K562 (cell line): ENCODE results near the gene DUS3L. TPM values are rescaled to one million over a fixed set of nuclear protein-coding genes. Genes with fewer than 3 reads are reported as not detected.

Experiments used
- CUX1 ChIP-seq: fragments of 200-800 bp; sonication (Bioruptor generic); IDR thresholded peaks from 2 replicates; pipeline ENCODE4 v1.6.1; 2016; ENCODE audit warnings: missing genetic modification characterization, missing compliant biosample characterization
- CXXC5 ChIP-seq: fragments of 250-450 bp; sonication (Bioruptor Pico); IDR thresholded peaks from 2 replicates; pipeline ENCODE4 v1.8.0; 2022; ENCODE audit warnings: inconsistent platforms, mild to moderate bottlenecking, moderate library complexity
- ELF1 ChIP-seq: fragments of 200-800 bp; sonication (Bioruptor generic); IDR thresholded peaks from 2 replicates; pipeline ENCODE4 v1.6.1; 2016; ENCODE audit warnings: missing genetic modification characterization, missing compliant biosample characterization
- ETV1 ChIP-seq: fragments of 450-650 bp; conservative IDR thresholded peaks from 2 replicates; pipeline ENCODE4 v1.6.1; 2016; ENCODE audit warnings: missing genetic modification characterization, control low read depth, low read depth, missing compliant biosample characterization
- FOXP4 ChIP-seq: sonication (generic); formaldehyde crosslinking; IDR thresholded peaks from 2 replicates; pipeline ENCODE4 v1.8.0; 2022; ENCODE audit warnings: mild to moderate bottlenecking, missing genetic modification reagents, borderline replicate concordance
- MCM2 ChIP-seq: fragments of 450-650 bp; IDR thresholded peaks from 2 replicates; pipeline ENCODE4 v1.6.1; 2017; ENCODE audit warnings: low read depth, mild to moderate bottlenecking
- NR2C1 ChIP-seq, 2 experiments: fragments of 450-650 bp; IDR thresholded peaks; 2 replicates each; pipeline ENCODE4 v1.6.1; 2017; ENCODE audit warnings: mild to moderate bottlenecking in 2 of 2, antibody characterized with exemption in 1 of 2, inconsistent platforms in 1 of 2, missing compliant biosample characterization in 1 of 2, missing genetic modification characterization in 1 of 2
- PCBP2 ChIP-seq: fragments of 200-400 bp; formaldehyde crosslinking; IDR thresholded peaks from 2 replicates; pipeline ENCODE4 v1.6.1; 2018; ENCODE audit warnings: low read length, low read depth, mild to moderate bottlenecking, moderate library complexity; ENCODE audit not compliant: poor library complexity, severe bottlenecking
- PHB2 ChIP-seq: fragments of 450-650 bp; IDR thresholded peaks from 2 replicates; pipeline ENCODE4 v1.6.1; 2017; ENCODE audit warnings: low read depth
- RNF2 ChIP-seq: sonication (generic); IDR thresholded peaks from 2 replicates; pipeline ENCODE4 v1.6.1; 2016
- SETDB1 ChIP-seq: IDR thresholded peaks from one replicate; pipeline ENCODE4 v1.6.1; 2012; ENCODE audit warnings: low read length, control low read depth, inconsistent platforms
- ZNF239 ChIP-seq: fragments of 250-450 bp; sonication (Bioruptor Pico); IDR thresholded peaks from 2 replicates; pipeline ENCODE4 v1.4.0; 2020; ENCODE audit warnings: mild to moderate bottlenecking
- polyA plus RNA-seq, 8 experiments: library from polyadenylated mRNA; depleted of rRNA in 4 of 8; stranded (reverse) in 5 of 8; unstranded in 3 of 8; fragments of >200 nt; fragmentation: Nextera tagmentation in 2 of 8; fragmentation: Illumina TruSeq in 1 of 8; extraction: Ambion mirVana in 2 of 8; extraction: Trizol in 1 of 8; gene quantifications; 2 replicates each; pipeline versions ENCODE4 v1.2.1 to v1.2.3, GENCODE V29; 2011 to 2014; ENCODE audit warnings: inconsistent platforms in 1 of 8, missing spikeins in 1 of 8
- total RNA-seq, 7 experiments: library from RNA; depleted of rRNA in 6 of 7; stranded (reverse); fragments of >200 nt in 6 of 7; fragmentation: Illumina TruSeq in 2 of 7; extraction: Trizol in 2 of 7; gene quantifications; 2 replicates each; pipeline versions ENCODE4 v1.2.1 to v1.2.3, GENCODE V29; 2011 to 2021; ENCODE audit warnings: low replicate concordance in 1 of 7

DUS3L gene
- total and polyA plus RNA-seq, 9 of the 15 experiments (the other 6 are each of a cell fraction or from before 2014, with no cell fraction given) = 1.7 to 102 (median 77.5) TPM

GRCh38 chr19:5799247-5800241 lies 8.6 kb upstream of the DUS3L start (continued):
- TF ChIP-seq ELF1 (0 out of 2 replicates have a peak, but pooled peaks have one; percentile 34), CXXC5 (CRISPR knock-in tag) (peak; percentile 97), MCM2 (no peak), CUX1 (CRISPR knock-in tag) (peak; percentile 76; the same call in 1 of the 2 replicates), ZNF239 (peak; percentile 36; the same call in 1 of the 2 replicates), ETV1 (tag) (peak; percentile 90), PHB2 (peak; percentile 87), NR2C1 (IDR thresholded peaks at IDR 0.05) (peak; percentile 33; the same call in 1 of the 2 replicates), NR2C1 (tag; IDR thresholded peaks at IDR 0.05) (peak; percentile 59; the same call in 1 of the 2 replicates), PCBP2 (no peak), FOXP4 (CRISPR knock-in tag) (peak; percentile 90; the same call in 1 of the 2 replicates), SETDB1 (no peak), RNF2 (peak; percentile 92)
